ENCODE data around the gene PLPPR5.

PLPPR5 gene

DNA sequence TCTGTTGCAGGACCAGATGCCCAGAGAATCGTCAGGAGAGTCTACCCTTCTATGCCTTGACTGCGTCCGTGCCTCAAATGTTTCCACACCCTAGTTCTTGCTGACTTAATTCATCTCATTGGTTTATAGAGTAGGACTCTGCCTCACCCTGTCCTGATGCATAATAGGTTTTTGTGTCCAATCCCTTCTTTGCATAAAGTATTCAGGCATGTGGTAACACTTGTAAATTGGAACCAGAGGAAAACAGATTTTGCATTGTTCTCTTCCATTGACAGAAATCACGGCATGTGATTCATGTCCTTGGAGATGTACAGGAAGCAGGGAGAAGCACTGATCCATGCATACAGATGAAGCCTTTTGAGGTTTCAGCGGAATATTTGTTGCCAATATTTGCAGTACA, 29.5 kb downstream of the PLPPR5 start:
- no peak overlapping the region for H3K4me3 ChIP-seq (ENCODE audit: control insufficient read depth, low read depth, low read length)
- DNase-seq (ENCODE audit: low read depth) = no peak
- TF ChIP-seq, protein P1, sequence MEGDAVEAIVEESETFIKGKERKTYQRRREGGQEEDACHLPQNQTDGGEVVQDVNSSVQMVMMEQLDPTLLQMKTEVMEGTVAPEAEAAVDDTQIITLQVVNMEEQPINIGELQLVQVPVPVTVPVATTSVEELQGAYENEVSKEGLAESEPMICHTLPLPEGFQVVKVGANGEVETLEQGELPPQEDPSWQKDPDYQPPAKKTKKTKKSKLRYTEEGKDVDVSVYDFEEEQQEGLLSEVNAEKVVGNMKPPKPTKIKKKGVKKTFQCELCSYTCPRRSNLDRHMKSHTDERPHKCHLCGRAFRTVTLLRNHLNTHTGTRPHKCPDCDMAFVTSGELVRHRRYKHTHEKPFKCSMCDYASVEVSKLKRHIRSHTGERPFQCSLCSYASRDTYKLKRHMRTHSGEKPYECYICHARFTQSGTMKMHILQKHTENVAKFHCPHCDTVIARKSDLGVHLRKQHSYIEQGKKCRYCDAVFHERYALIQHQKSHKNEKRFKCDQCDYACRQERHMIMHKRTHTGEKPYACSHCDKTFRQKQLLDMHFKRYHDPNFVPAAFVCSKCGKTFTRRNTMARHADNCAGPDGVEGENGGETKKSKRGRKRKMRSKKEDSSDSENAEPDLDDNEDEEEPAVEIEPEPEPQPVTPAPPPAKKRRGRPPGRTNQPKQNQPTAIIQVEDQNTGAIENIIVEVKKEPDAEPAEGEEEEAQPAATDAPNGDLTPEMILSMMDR (IDR thresholded peaks at IDR 0.05; ENCODE audit: control insufficient read depth, insufficient read depth, low read depth, low read length, missing control alignments) = no peak

DNA sequence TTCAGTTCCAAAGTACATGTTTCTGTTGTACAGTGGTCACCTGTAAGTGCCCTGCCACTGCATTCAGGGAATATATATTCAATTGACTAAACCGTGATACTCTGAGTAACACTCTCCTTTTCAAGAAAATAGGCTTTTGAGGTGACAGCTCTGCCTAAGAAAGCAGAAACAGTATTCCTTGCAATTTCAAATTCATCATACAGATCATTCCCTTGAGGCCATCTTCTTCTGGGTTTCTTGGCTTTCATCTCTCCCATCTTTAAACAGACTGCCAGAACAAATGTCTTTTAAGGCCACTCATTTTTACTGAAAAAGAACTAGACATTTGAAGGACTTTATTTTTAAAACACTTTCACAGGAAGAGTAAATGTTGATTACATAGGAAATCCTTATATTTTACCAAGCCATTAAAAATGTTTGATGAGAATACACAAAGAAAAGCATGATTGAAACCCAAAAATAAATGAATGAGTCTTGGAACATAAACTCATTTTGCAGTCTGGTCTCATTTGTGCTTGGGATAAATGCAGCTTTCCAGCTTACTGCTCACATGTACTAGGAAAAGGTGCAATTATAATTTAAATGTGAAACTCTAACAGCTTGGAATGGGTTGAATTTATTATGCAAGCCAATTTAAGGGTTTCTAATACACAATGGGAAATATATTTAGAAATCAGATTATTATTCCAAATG, 34.7 kb downstream of the PLPPR5 start:
- DNase-seq (ENCODE audit: low read depth) = no peak
- TF ChIP-seq, protein P1 (IDR thresholded peaks at IDR 0.05; ENCODE audit: control insufficient read depth, insufficient read depth, low read depth, low read length, missing control alignments) = no peak

DNA sequence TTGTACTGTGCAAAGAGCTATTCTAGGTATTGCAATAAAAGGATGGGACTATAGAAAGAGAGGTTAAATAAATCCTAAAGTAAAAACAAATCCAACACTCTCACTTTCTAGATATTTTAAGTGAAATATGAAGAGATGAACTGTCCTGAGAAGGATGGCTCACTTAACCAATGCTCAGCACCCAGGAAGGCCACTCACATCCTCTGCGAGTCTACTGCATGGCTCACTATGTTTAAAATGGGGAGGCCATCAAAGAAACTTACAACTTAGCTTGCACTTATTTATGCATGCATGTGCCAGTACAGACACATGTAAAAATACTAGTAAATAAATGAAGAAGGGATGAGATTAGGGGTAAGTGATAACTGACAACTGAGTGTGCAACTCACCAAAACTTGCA, 37.5 kb downstream of the PLPPR5 start:
- no peak overlapping the region for H3K4me3 ChIP-seq (ENCODE audit: control insufficient read depth, low read depth, low read length)
- TF ChIP-seq, protein P1 (IDR thresholded peaks at IDR 0.05; ENCODE audit: control insufficient read depth, insufficient read depth, low read depth, low read length, missing control alignments) = no peak
- DNase-seq (ENCODE audit: low read depth) = no peak

More for the DNA sequence above, 34.7 kb downstream of the PLPPR5 start:
- no peak overlapping the region for H3K4me3 ChIP-seq (ENCODE audit: control insufficient read depth, low read depth, low read length)

DNA sequence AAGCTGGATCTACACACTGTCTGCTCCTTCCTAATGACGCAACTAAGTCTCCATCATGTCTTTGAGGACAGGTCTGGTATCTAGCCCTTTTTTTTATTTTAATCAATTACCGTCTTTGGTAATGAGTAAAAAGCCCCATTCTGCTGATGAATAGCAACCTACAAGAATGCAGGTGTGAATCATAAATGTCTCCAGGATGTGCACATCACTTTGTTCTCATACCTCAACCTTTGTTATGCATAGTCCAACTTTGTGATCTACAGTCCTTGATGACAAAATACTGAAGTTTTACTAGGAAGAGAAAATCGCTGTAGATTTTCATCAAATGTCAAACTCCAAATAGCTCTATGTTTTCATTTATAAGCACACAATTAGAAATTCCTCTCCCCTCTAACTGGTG, 39.3 kb downstream of the PLPPR5 start:
- H3K4me3 ChIP-seq (ENCODE audit: control insufficient read depth, low read depth, low read length) = no peak overlapping the region
- no peak for DNase-seq (ENCODE audit: low read depth)
- TF ChIP-seq, protein P1 (IDR thresholded peaks at IDR 0.05; ENCODE audit: control insufficient read depth, insufficient read depth, low read depth, low read length, missing control alignments) = no peak

DNA sequence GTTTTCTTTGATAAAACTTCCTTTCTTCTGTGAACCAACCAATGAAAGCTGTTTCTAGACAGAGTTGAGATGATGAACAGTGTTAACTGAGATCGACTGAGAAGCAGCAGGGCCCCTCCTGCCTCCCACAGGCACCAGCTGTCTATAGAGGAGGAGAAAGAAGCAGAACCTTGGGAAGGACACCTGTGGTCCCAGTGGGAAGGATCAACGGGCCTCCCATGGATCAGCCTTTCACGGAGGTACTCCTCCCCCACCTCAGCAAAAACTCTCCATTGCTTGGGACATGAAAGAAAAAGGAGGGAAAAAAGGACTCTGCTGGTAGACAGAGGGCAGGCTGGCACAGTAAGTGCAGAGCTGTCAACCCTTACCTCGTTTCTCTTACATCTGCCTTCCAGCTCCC, 40.5 kb downstream of the PLPPR5 start:
- no peak for DNase-seq (ENCODE audit: low read depth)
- H3K4me3 ChIP-seq (ENCODE audit: control insufficient read depth, low read depth, low read length) = no peak overlapping the region
- TF ChIP-seq, protein P1 (IDR thresholded peaks at IDR 0.05; ENCODE audit: control insufficient read depth, insufficient read depth, low read depth, low read length, missing control alignments) = no peak

DNA sequence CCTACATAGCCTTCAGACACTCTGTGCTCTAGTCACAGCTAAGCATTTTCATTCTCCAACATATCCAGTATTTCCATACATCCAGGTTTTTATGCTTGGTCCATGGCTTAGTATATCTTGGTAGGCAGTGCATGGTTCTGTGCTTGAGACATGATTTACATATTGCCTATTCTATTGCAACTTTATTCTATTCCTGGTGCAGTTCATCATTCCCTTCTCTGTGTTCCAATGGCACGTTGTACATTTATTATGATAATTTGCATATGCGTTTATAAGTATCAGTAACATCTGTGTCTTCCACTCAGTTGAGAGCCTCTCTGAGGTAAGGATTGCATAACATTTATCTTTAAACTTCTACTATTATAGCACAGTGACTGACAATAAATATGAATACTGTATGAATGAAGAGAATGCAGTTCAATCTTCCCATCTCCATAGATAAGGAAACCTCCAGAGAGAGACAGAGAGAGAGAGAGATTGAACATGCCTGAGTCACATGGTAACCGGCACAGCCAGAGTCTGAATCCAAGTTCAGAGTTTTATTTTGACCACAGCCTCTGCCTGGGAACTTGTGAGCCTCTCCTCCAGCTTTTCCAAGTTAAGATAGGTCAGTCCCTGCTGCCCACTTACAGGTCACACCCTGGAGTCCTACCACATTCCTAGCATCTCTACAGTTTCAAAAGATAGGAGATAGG, 41.5 kb downstream of the PLPPR5 start:
- TF ChIP-seq, protein P1 (IDR thresholded peaks at IDR 0.05; ENCODE audit: control insufficient read depth, insufficient read depth, low read depth, low read length, missing control alignments) = no peak
- H3K4me3 ChIP-seq (ENCODE audit: control insufficient read depth, low read depth, low read length) = no peak overlapping the region
- DNase-seq (ENCODE audit: low read depth) = no peak

Measured in AG09309 (cell line).